MV-4-11 (cell line): ENCODE measurements around the gene WDR44.
"Not testable (repeated sequence)": the region's sequence is repeated elsewhere in the genome, so short reads cannot be mapped to it uniquely, and the experiment has no call there.

Experiments
- DNase-seq: peaks from one replicate; lab custom pipeline; 2025; lab: John Stamatoyannopoulos, UW

The WDR44 gene, protein sequence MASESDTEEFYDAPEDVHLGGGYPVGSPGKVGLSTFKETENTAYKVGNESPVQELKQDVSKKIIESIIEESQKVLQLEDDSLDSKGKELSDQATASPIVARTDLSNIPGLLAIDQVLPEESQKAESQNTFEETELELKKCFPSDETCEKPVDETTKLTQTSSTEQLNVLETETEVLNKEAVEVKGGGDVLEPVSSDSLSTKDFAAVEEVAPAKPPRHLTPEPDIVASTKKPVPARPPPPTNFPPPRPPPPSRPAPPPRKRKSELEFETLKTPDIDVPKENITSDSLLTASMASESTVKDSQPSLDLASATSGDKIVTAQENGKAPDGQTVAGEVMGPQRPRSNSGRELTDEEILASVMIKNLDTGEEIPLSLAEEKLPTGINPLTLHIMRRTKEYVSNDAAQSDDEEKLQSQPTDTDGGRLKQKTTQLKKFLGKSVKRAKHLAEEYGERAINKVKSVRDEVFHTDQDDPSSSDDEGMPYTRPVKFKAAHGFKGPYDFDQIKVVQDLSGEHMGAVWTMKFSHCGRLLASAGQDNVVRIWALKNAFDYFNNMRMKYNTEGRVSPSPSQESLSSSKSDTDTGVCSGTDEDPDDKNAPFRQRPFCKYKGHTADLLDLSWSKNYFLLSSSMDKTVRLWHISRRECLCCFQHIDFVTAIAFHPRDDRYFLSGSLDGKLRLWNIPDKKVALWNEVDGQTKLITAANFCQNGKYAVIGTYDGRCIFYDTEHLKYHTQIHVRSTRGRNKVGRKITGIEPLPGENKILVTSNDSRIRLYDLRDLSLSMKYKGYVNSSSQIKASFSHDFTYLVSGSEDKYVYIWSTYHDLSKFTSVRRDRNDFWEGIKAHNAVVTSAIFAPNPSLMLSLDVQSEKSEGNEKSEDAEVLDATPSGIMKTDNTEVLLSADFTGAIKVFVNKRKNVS

GRCh38 chrX:118345464-118346257 is at the start of gene WDR44:
WDR44 (plus strand) TSS chrX:118346106; CDS start chrX:118346504, 398 bp downstream.
- peak; percentile 92 for DNase-seq

- DNase-seq, result not testable (repeated sequence)
Observed at GRCh38 chrX:118305827-118306226, 40.1 kb upstream of the WDR44 start.

GRCh38 chrX:118315529-118315928 is 30.4 kb upstream of the WDR44 start:
- no peak for DNase-seq

- no peak for DNase-seq
Observed at GRCh38 chrX:118324588-118324987, 21.3 kb upstream of the WDR44 start.

- DNase-seq, result no peak
Observed at GRCh38 chrX:118325453-118325852, 20.5 kb upstream of the WDR44 start.

- peak; percentile 10 for DNase-seq
Observed at GRCh38 chrX:118329175-118329574, 16.7 kb upstream of the WDR44 start.

DNA sequence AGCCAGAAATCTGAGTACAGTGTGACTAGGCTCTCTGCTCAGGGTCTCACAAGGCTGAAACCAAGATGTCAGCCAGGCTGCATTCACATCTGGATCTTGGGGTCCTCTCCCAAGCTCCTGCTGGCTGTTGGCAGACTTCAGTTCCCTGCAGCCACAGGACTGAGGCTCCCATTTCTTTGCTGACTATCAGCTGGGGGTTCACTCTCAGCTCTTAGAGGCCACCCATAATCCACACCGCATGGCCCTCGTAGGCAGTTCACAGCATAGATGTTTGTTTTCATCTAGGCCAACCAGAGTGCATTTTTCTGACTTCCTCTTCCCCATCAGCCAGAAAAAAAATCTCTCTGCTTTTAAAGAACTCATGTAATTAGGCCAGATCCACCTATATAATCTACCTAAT is 8.2 kb upstream of the WDR44 start:
- no peak for DNase-seq

DNA sequence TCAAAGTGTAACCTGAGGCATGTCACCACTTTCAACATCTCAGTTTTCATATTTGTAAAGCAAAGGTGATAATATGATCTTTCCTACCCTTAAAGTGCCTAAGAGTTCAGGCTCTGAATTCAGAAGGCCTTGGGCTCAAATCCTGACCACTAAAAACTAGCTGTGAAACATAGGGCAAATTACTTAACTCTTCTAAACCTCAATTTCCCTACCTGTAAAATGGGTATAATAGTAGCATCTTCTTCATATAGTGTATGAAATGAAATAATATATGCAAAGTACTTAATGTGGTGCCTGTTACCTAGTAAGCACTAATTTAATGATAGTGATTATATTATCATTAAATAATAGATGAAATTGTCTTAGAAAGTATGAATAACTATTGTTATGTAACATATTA is 7.0 kb upstream of the WDR44 start:
- no peak for DNase-seq

- no peak for DNase-seq
Observed at GRCh38 chrX:118345045-118345463, 852 bp upstream of the WDR44 start.

GRCh38 chrX:118346258-118347094 is 570 bp downstream of the WDR44 start:
- DNase-seq, result peak; percentile 28

GRCh38 chrX:118347131-118347530 is 1.2 kb downstream of the WDR44 start:
- no peak for DNase-seq

DNA sequence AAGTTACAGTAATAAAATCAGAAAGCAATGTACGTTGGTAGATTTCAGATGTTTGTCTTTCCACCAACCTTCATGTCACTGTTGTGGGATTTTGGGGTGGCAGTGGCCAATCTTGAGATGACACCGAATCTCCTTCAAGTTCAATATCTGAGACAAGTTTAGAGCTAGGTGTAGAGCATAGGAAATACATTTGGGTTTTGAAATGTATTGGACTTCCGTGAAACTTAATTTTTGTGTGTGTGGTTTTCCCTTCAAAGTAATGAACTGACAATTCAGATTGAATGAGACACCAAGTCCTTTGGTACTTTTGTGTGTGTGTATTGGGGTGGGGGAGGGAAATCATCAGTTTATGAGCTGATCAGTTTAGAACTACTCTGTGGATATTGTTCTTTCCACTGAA is 1.8 kb downstream of the WDR44 start:
- no peak for DNase-seq

GRCh38 chrX:118348186-118348810 is 2.4 kb downstream of the WDR44 start:
- DNase-seq, result no peak

GRCh38 chrX:118349188-118349587 is 3.3 kb downstream of the WDR44 start:
- DNase-seq, result no peak

GRCh38 chrX:118350221-118350620 is 4.3 kb downstream of the WDR44 start:
- peak; percentile 63 for DNase-seq

DNA sequence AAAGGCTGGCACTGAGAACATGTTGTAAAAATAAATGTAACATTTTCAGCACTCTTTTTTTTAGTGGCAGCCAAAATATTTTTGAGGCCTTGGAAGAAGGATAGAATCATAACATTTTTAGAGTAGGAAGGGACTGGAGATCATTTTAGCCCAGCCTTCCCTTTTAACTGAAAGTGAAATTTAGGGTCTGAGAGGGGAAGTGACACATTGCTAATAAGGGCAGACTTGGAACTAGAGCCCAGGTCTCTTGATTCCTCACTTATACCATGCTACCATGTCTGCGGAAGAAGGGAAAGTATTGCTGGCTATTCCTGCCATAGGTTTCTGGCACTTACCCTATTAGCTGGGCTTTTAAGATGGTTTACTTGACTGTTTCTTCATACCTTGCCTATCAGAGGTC is 4.8 kb downstream of the WDR44 start:
- peak; percentile 57 for DNase-seq

GRCh38 chrX:118352566-118352965 is 6.7 kb downstream of the WDR44 start:
- DNase-seq, result no peak

- no peak for DNase-seq
Observed at GRCh38 chrX:118353081-118353850, 7.4 kb downstream of the WDR44 start.

DNA sequence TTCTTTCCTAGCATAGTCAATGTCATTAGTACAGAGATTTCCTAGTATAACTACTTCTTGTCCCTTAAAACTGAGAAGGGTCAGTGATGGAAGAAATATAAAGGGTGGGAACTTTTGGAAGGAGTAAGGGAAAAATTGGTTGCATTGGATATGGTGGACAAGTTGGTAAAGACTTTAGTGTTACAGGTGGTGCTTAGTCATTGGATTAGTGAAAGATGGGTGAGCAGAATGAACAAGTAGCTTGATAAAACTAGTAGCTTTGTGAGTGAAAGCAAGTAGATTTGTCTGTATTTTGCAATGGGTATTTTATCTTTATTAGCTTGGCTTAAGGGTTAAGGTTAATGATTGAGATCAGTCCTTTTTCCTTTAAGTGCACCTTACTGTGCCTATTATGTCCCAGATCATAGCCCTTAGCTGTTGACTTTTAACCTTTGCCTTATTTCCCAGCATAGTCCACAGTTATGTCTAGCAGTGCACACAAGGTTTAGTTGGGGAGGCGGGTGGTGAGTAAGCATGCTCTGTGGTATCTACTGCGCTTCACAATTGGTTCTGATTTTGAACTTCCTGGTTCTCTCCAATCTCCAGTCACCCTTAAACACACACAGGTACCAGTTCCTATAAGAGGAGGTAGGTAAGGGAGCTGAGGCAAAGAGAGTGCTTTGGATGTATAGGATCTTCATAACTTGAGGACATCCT is 9.5 kb downstream of the WDR44 start:
- no peak for DNase-seq
